GM19372 (cell line): ENCODE data around the gene RNF13.
A peak's percentile ranks its signal among the peaks of the same experiment; 100 is the strongest.
"Not testable (repeated sequence)": the region's sequence is repeated elsewhere in the genome, so short reads cannot be mapped to it uniquely, and the experiment has no call there.

Experiments used
- ATAC-seq: cut with Tn5 transposase; IDR thresholded peaks from one replicate; pipeline ENCODE4 v1.9.1; 2021; ENCODE audit warnings: mild to moderate bottlenecking, low read depth, moderate library complexity; ENCODE audit not compliant: unreplicated experiment

Gene RNF13

DNA sequence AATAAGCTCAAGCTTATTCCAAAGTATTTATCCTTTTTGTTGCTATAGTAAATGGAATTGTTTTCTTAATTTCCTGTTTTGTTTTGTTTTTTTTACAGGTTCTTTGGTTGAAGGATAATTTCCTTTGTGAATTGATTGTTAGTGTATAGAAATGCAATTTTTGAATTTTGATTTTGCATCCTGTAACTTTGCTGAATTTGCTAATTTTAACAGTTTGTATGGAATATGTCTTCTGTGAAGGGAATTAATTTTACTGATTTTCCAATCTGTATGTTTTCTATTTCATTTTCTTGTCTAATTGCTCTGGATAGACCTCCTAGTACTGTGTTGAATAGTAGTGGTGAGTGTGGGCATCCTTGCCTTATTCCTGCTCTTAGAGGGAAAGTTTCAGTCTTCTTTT lies 129.4 kb downstream of the RNF13 start:
- ATAC-seq: no peak

GRCh38 chr3:149943966-149944365 lies 131.0 kb downstream of the RNF13 start:
- ATAC-seq: not testable (repeated sequence)

DNA sequence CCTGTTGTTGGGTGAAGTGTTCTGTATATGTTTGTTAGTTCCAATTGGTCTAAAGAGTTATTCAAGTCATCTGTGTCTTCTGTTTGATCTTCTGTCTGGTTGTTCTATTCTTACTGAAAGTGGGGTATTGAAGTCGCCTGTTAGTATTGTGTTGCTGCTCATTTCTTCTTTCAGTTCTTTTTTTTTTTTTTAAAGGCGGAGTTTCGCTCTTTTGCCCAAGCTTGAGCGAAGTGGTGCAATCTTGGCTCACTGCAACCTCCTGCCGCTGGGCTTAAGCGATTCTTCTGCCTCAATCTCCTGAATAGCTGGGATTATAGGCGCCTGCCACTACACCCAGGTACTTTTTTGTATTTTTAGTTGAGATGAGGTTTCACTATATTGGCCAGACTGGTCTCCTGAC lies 134.2 kb downstream of the RNF13 start:
- ATAC-seq: no peak

DNA sequence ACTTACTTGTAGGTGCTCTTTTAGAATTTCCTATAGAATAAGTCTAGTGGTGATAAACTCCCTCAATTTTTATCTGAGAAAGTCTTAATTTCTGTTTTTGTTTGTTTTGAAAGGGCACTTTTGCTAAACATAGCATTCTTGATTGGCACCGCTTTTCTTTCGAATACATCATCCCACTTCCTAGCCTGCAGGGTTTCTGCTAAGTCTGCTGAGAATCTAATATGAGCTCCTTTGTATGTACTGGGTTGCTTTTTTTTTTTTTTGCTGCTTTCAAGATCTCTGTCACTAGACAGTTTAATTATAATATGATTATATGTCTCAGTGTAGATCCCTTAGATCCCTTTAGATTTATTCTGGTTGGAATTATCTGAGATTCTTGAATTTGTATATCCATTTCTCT lies 136.2 kb downstream of the RNF13 start:
- ATAC-seq: no peak

GRCh38 chr3:149954812-149955211 lies 141.8 kb downstream of the RNF13 start:
- no peak for ATAC-seq

DNA sequence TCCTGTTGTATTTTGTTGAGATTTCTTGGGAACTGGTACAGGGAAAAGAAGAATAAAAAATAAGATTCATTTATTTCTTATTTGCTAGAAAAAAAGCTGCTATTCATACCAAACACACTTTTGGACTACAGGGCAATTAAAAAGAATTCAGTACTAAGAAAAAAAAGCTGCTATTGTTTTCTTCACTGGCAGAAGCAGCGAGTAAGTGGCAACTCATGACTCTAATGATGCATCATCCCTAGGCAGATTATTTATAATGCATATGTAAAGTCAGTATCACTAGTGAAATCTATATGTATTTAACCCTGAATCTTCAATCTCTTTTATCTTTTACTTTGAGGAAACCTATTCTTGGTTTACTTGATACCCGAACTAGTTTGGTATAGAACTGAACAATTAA lies 142.4 kb downstream of the RNF13 start:
- no peak for ATAC-seq

DNA sequence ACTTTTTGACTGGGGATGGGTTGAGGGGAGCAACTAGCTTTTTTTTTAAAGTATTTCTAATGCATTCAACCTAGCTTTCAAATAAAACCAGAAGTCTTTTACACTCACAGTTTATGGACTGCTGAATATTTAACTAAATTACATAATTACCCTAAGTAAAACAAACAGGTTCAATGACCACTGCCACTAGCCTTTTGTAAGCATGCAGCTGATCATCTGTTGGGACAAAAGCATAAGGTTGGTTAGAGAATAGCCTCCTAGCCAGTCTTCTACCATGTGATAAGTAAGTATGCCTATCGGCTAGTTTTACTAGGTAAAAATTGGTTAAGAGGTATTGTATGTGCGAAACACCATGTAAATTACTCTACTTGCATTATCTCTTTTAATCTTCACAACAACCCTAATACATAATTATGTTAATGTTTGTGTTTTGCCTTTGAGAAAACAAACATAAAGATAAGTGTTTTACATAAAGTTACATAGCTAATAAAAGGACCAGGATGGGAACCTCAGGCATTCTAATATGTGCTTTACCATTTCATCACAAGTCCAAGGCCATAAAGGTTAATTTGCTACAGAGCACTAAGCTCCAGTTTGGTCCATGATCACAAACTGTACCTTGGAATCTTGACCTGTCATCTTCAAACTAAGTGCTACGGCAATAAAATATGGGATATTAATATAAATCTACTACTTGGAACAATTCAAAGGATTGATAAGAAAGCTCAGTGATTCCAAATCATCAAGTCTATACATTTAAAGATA lies 144.5 kb downstream of the RNF13 start:
- ATAC-seq: no peak

DNA sequence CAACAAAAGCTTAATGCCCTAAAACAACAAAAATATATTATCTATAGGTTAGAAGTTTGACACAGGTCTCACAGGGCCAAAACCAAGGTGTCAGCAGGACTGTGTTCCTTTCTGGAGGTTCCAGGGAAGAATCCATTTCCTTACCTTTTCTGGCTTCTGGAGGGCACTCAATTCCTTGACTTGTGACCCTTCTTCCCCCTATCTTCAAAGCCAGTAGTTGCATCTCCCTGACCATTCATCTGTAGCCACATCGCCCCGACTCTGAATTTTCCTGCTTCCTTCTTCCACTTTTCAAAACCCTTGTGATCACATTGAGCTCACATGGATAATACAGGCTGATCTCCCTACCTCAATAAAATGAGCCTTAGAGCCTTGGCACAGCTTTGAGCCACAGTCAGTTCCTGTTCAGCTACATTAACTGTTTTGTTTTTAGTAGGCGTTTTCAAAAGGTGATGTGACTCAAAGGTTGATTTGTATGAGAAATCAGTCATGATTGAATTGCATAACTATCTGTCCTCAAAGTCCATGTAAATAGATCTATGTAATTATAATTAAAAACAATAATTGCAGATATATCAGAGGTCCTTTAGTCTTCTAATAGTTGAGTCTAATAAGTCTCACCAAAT lies 145.3 kb downstream of the RNF13 start:
- ATAC-seq: no peak

DNA sequence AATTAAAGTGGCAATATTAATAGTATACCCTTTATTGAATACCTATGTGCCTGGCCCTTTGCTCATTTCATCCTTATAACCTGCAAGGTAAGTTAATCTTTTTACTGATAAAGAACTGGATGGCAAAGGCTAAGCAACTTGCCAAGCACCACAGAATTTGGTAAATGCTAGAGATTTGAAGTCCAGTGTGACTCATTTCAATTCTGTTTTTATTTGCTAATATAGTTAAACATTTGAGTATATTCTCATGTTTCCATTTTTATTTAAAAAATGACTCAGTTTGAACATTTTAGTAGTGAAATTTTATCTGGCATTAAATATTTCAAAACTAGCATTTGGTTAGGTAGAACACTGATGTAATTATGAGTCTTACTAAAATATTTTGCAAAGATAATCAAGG lies 146.4 kb downstream of the RNF13 start:
- ATAC-seq: no peak

DNA sequence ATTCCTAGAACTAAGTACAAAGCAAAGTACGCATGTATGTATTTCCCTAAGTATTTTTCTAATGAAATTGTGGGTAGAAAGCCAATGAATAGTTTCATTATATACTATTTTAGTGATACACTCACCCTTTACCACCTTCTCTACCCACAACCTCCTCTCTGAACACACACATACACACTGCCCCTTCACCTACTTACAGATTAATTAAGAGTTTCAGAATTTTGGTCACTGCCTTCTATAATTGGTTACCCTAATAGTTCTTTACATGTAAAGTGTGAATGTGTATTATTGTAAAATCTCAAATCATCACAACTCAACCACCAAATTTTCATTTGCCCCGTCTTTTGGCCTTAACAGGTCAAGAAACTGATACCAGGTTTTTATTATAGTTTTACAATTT lies 150.5 kb downstream of the RNF13 start:
- no peak for ATAC-seq

- ATAC-seq: no peak
These were observed 151.3 kb downstream of the RNF13 start for GRCh38 chr3:149964291-149964690.

DNA sequence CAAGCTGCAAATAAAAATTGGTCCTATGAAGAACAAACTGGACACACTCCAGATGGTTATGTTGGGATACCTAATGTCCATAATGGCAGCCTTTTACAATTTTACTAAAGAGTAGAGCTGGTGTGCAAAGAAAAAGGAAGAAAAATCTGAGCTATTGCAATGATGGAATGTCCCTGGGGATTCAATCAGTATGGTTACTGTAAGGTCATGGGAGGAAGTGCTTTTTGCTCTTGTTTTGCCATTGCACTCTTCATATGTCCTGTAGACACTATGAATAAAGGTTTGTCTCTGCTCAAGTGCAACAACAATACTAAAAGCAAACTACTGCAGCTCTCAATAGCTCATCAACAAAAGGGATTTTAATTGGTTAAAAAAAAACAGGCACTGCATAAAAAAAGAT lies 152.3 kb downstream of the RNF13 start:
- ATAC-seq: no peak

DNA sequence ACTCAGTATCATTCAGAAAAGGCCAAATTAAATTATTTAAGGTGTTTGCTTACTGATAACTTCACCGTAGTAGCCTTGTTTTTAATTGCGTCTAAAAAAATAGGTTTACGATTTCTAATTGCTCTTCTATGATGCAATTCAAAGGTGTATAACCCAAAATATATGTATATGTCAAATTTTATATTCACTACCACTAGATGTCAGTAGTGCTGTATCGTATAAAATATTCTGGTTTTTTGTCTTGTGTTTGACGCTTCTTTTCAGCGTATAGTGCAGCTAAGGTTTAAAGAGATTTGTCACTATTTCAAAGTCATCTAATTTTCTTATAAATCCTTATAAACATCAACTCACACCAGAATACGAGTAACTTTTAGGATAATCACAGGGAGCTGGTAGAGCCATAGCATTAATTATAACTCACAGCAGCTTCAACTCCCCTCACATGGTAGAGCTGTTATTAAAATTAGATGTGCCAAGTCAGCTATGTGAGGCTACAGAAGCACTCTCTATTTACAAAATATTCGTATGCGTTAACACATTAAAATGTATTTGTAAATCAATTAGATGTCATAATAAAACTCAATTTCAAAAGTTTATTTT lies 154.2 kb downstream of the RNF13 start:
- no peak for ATAC-seq

GRCh38 chr3:149968216-149968615 lies 155.2 kb downstream of the RNF13 start:
- no peak for ATAC-seq

GRCh38 chr3:149969110-149969939 lies 156.3 kb downstream of the RNF13 start:
- ATAC-seq: no peak

GRCh38 chr3:149969940-149970715 lies 157.1 kb downstream of the RNF13 start:
- peak; percentile 70 for ATAC-seq

DNA sequence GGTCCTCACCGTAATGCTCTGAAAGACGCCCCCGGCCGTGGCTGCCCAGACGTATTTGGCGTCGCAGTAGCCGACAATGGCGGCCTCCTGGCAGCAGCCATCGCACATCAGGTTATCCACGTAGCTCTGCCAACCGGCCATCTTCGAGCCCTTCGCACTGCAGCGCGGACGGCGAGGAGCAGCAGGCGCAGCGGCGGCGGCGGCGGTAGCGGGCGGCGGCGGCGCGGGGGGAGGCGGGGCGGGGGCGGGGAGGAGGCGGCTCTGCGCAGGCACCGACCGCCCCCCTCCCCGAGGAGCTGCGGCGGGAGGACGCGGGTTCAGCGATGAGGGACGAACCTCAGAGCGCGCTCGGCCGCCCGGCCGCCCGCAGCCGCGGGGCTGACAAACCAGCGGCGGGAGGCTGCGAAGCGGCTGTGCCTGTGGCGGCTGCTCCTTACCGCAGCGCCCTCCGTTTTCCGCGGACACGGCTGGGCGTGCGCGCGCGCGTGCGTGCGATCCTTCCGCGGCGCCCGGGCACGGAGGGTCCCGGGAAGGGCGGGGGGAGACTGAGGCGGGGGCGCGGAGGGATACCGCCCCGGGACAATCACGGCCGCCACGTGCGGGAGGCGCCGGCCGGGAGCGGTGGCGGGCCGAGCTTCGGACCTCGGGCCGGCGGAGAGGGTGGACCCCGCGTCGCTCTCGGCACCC lies 157.8 kb downstream of the RNF13 start, which contains the start of gene PFN2:
Gene PFN2, minus strand, starts transcription at position 180 of the 687 bp plus-strand sequence. Its CDS starts 39 bp downstream, at position 141.
- ATAC-seq: peak; percentile 44

- ATAC-seq: peak; percentile 16
These were observed 158.5 kb downstream of the RNF13 start for GRCh38 chr3:149971403-149972075.

DNA sequence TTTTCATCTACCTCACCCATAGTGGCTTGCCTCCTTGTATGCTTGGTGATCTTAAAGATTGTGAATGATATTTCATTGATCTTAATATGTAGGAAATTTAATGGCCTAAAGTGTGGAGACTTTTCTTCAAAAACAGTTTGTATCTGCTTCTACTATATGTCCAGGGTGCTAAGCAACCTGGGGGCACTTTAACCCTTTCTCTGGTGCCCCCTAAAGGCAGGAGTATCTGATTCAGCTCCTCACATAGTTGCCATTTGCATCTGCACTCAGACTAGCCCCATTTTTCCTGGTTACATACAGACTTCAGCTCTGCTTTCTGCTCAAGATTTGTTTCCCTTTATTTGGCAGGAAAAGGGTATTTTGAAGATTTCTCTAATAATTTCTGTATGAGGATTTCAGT lies 162.9 kb downstream of the RNF13 start:
- ATAC-seq: no peak
